Measurements from ENCODE around the gene TOMM40L. TPM values are rescaled to one million over a fixed set of nuclear protein-coding genes. Genes with fewer than 3 reads are reported as not detected.

Gene TOMM40L
- total RNA-seq (2021), result 4.3 and 6.7 TPM in 2 replicates
- percentile 50 among the genes with signal in this experiment for Bru-seq, nascent RNA
- percentile 42 among the genes with signal in this experiment for BruChase-seq, experiment 1, labeled RNA remaining after a 2-hour chase
- percentile 55 among the genes with signal in this experiment for BruChase-seq, experiment 2, labeled RNA remaining after a 6-hour chase
- long read RNA-seq, partial matches to known transcripts, result 0 of 4 reads
- long read RNA-seq, other reads (novel, unspliced or antisense), result 0 of 4 reads

- ChIA-PET CTCF (interaction anchor here (0.5 to 1.4 kb wide), 15 partner anchors 14 to 547 kb away, joined by 3 to 13 read pairs (median 4); partner anchors contain the start of genes NDUFS2 and SDHC), POLR2A (ENCODE audit: unreplicated experiment) (interaction anchor here (0.5 to 0.7 kb wide), 12 partner anchors 9 to 861 kb away, joined by 3 to 11 read pairs (median 4); partner anchors contain the start of gene UFC1)
- Histone ChIP-seq H4K20me1 (ENCODE audit: insufficient read depth) (no peaks in the 10 kb centered on the region), H3K27ac (no peak within 1 kb of the TSS), H3K4me3 (peak within 1 kb of the TSS; percentile 83), H3K36me3 (ENCODE audit: low read depth) (no peaks in the 10 kb centered on the region), H2AFZ (peak within 1 kb of the TSS; percentile 88), H3K4me2 (peak within 1 kb of the TSS; percentile 91), H3F3A (ENCODE audit: insufficient read depth, low read depth) (peaks cover 3% of the 10 kb centered on the region; the same call in 1 of the 2 replicates), H3K4me1 (replicated peaks; ENCODE audit: insufficient read depth) (peaks cover 16% of the 10 kb centered on the region), H3K9me2 (ENCODE audit: insufficient read depth) (no peaks in the 10 kb centered on the region), H3K79me2 (ENCODE audit: low read depth) (no peaks in the 10 kb centered on the region), H3K9me3 (ENCODE audit: insufficient read depth, low read depth) (no peaks in the 10 kb centered on the region), H3K27me3 (ENCODE audit: insufficient read depth, low read depth) (no peaks in the 10 kb centered on the region)
- no TSS peak for BruUV-seq (replicated peaks)
- DNase-seq, result peak; percentile 84 to 95
- TF ChIP-seq EZH2 (IDR thresholded peaks at IDR 0.05; ENCODE audit: low read depth) (no peak), CTCF (conservative IDR thresholded peaks at IDR 0.05) (peak; percentile 52)
- intact Hi-C loops (cut with micrococcal nuclease; ENCODE audit: unreplicated experiment), result loop anchor here (2.0 to 10.0 kb wide), 2 partner anchors 157 to 539 kb away; partner anchors contain the start of gene ATF6
Observed at GRCh38 chr1:161225534-161226319, at the start of gene TOMM40L. Gene TOMM40L (plus strand): TSS chr1:161226060. CDS start chr1:161226490, 430 bp downstream.

GRCh38 chr1:161176468-161177111 lies 49.3 kb upstream of the TOMM40L start:
- DNase-seq, result no peak
- Histone ChIP-seq H3K4me1 (replicated peaks; ENCODE audit: insufficient read depth) (peaks cover 15% of the 10 kb centered on the region), H3K27ac (peak overlapping the region; percentile 61; the same call in 1 of the 2 replicates), H3K36me3 (ENCODE audit: low read depth) (peaks cover 11% of the 10 kb centered on the region), H3K4me2 (peak overlapping the region; percentile 85), H3K27me3 (ENCODE audit: insufficient read depth, low read depth) (no peaks in the 10 kb centered on the region), H3K79me2 (ENCODE audit: low read depth) (peaks cover 14% of the 10 kb centered on the region), H4K20me1 (ENCODE audit: insufficient read depth) (no peaks in the 10 kb centered on the region), H2AFZ (peak overlapping the region; percentile 94), H3K9me2 (ENCODE audit: insufficient read depth) (no peaks in the 10 kb centered on the region), H3K4me3 (peak overlapping the region; percentile 83), H3K9me3 (ENCODE audit: insufficient read depth, low read depth) (no peaks in the 10 kb centered on the region), H3F3A (ENCODE audit: insufficient read depth, low read depth) (peaks cover 13% of the 10 kb centered on the region; the same call in 1 of the 2 replicates)
- POLR2A ChIA-PET (ENCODE audit: unreplicated experiment), result interaction anchor here (0.6 to 0.7 kb wide), 5 partner anchors 11 to 504 kb away, joined by 3 to 29 read pairs (median 4); partner anchors contain the start of genes DEDD and PPOX
- CTCF ChIA-PET, result interaction anchor here (0.5 to 0.6 kb wide), 2 partner anchors 12 to 179 kb away, joined by 3 to 13 read pairs; no protein-coding TSS in a partner anchor
- intact Hi-C loops (cut with micrococcal nuclease; ENCODE audit: unreplicated experiment), result loop anchor here (1.0 kb wide), 1 partner anchor 43 kb away; no protein-coding TSS in a partner anchor
- no peak for TF ChIP-seq EZH2 (IDR thresholded peaks at IDR 0.05; ENCODE audit: low read depth)
- no peak for TF ChIP-seq CTCF (conservative IDR thresholded peaks at IDR 0.05)
- no TSS peak for BruUV-seq (replicated peaks)
